ENCODE results near the gene TMEM259. TPM values are rescaled to one million over a fixed set of nuclear protein-coding genes. Genes with fewer than 3 reads are reported as not detected.

Gene TMEM259
- total and polyA plus RNA-seq, 2 of the 13 experiments (the other 11 are each of a cell fraction or from before 2014, with no cell fraction given), result 64.7 to 164 TPM

- TF ChIP-seq ZNF124 (CRISPR knock-in tag; IDR thresholded peaks at IDR 0.05), result no peak
- no peak for TF ChIP-seq RBAK (CRISPR knock-in tag; IDR thresholded peaks at IDR 0.05)
- TF ChIP-seq ZNF629 (CRISPR knock-in tag; conservative IDR thresholded peaks at IDR 0.05), result peak; percentile 23; the same call in 1 of the 2 replicates
- TF ChIP-seq CREM (IDR thresholded peaks at IDR 0.05), result no peak
- TF ChIP-seq CREM (CRISPR knock-in tag; IDR thresholded peaks at IDR 0.05), result no peak
- TF ChIP-seq RNF219 (CRISPR knock-in tag; IDR thresholded peaks at IDR 0.05), result no peak
- TF ChIP-seq KAT2B (IDR thresholded peaks at IDR 0.05; ENCODE audit: borderline replicate concordance, low read depth, low read length), result no peak
- no peak for TF ChIP-seq HNRNPH1 (optimal IDR thresholded peaks at IDR 0.05; ENCODE audit: low read depth, low read length)
- no peak for TF ChIP-seq ZNF878 (CRISPR knock-in tag; IDR thresholded peaks at IDR 0.05)
- TF ChIP-seq ZNF572 (CRISPR knock-in tag; IDR thresholded peaks at IDR 0.05), result no peak
- no peak for TF ChIP-seq SYNCRIP (IDR thresholded peaks at IDR 0.05; ENCODE audit: insufficient read depth, low read depth, low read length)
- no peak for TF ChIP-seq ZNF83 (CRISPR knock-in tag; IDR thresholded peaks at IDR 0.05; ENCODE audit: borderline replicate concordance)
- TF ChIP-seq AHDC1 (CRISPR knock-in tag; IDR thresholded peaks at IDR 0.05; ENCODE audit: borderline replicate concordance), result no peak
- TF ChIP-seq RBM22 (optimal IDR thresholded peaks at IDR 0.05; ENCODE audit: low read length), result no peak
- TF ChIP-seq ATF7-NPFF (CRISPR knock-in tag; IDR thresholded peaks at IDR 0.05; ENCODE audit: low read depth), result peak; percentile 76; the same call in 1 of the 2 replicates
- TF ChIP-seq CENPBD1 (CRISPR knock-in tag; IDR thresholded peaks at IDR 0.05; ENCODE audit: borderline replicate concordance, low read depth), result no peak
- TF ChIP-seq SAP130 (CRISPR knock-in tag; IDR thresholded peaks at IDR 0.05; ENCODE audit: low read depth), result peak; percentile 53
- no peak for TF ChIP-seq ZNF24 (IDR thresholded peaks at IDR 0.05)
Measured at GRCh38 chr19:982567-983170, 38.3 kb downstream of the TMEM259 start (continued).

Data from HepG2 (cell line).